MM.1S (cell line): ENCODE results near the gene ANP32A.

Source experiments
- CTCF ChIP-seq: fragments of 300-600 bp; sonication (generic); IDR thresholded peaks from 2 replicates; pipeline ENCODE4 v1.5.1; 2016; ENCODE audit warnings: antibody characterized with exemption, low read length, mixed read lengths
- EZH2 ChIP-seq: fragments of 300-600 bp; sonication (generic); optimal IDR thresholded peaks from 2 replicates; pipeline ENCODE3; 2017; ENCODE audit warnings: low read depth, mild to moderate bottlenecking, antibody characterized with exemption, low read length, mixed read lengths

DNA sequence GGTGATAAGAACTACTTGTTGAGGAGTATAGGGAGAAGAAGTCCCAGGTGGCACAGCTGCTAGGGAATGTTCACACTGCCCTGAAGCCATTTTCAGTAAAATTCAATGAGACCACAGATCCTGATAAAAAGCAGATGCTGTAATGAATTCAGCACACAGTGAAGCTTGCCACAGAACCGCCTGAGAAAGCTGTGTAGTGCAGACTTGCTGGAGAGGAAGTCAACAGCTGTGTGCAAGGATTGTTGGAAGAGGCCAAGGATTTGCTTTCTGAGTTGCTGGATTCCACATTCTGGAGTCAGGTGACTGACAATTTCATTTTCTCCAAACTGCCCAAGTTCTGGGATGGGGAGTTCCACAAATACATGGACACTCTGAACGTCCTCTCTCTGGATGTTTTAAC is 70.9 kb downstream of the ANP32A start:
- no peak for TF ChIP-seq CTCF
- TF ChIP-seq EZH2 = no peak
